ENCODE data around the gene SERPINB10.
A peak's percentile ranks its signal among the peaks of the same experiment; 100 is the strongest.

Gene SERPINB10

DNA sequence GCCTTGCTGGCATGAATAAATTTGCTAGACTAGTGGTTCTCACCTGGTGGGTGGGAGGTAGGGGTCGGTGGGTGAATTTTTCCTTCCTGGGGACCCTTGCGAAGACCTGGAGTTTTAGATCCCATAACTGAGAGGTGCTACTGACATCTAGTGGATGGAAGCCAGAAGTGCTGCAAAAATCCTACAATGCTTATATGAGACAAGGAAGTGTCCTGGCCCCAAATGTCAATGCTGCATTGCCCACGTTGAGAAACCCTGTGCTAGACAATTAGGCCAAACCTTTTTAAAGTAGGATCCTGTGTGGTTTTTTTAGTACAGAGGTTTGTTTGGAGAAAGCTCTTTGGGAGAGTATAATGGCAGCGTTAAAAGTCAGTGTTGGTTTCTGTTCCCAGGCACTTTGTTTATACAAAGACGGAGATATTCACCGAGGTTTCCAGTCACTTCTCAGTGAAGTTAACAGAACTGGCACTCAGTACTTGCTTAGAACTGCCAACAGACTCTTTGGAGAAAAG lies 71.7 kb downstream of the SERPINB10 start:
- CTCF ChIA-PET = interaction anchor here (0.7 to 2.0 kb wide), 4 partner anchors 9 to 16 kb away, joined by 3 to 11 read pairs (median 7); no protein-coding TSS in a partner anchor
- DNase-seq (ENCODE audit: low read depth, low spot score) = no peak
- peak; percentile 57 for TF ChIP-seq CTCF (IDR thresholded peaks at IDR 0.05; ENCODE audit: insufficient read depth, low read length, missing control alignments)
- POLR2A ChIA-PET = no interaction called here
- 0 out of 2 replicates have a peak overlapping the region, but pooled peaks have one; percentile 3 for H3K4me3 ChIP-seq (ENCODE audit: low read depth, low read length)

DNA sequence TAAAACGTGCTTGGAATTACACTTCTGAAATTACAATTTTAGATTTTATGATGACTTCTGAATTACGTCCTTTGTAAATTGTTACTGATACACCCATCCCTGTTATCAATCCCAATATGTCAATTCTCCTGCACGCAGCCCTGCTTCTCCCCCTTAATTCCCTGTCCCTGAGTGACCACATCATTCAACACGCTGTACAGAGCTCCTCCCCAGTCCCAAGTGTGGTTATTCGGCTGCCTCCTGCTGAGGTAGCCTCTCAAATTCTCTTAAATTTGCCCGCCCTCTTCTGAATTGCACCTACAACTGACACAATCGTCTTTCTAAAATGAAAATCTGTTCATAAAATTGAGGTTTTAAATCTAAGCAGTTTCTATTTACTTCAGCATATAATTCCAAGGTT lies 72.3 kb downstream of the SERPINB10 start:
- H3K4me3 ChIP-seq (ENCODE audit: low read depth, low read length) = no peak overlapping the region
- POLR2A ChIA-PET = no interaction called here
- no peak for DNase-seq (ENCODE audit: low read depth, low spot score)
- no peak for TF ChIP-seq CTCF (IDR thresholded peaks at IDR 0.05; ENCODE audit: insufficient read depth, low read length, missing control alignments)
- CTCF ChIA-PET = interaction anchor here (0.7 to 2.0 kb wide), 4 partner anchors 8 to 16 kb away, joined by 3 to 11 read pairs (median 7); no protein-coding TSS in a partner anchor

DNA sequence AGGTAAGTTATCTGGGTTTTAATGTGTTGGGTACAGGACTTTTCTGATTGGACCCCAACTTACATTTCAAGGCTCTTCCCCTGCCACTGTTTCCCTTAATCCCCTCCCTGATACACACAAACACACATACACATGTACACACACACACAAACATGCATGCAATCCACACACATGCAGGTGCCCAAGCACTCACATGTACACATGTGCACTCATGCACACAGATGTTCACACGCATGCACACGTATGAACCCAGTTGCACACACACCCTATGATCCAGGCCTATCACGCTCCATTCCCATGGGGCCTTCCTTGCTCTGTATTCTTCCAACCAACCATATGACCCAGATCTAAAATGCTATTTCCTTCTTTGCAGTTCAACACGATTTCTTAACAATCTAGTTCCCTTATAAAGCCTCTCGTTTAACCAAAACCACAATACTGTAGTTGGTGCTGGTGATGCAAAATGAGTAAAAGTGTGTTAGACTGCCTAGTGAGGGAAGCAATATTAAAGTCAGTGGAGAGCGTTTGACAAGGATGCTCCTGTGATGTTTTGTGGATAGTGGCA lies 73.2 kb downstream of the SERPINB10 start:
- no peak for DNase-seq (ENCODE audit: low read depth, low spot score)
- ChIA-PET CTCF (interaction anchor here (1.9 to 6.3 kb wide), 3 partner anchors 13 to 17 kb away, joined by 10 to 66 read pairs (median 11); no protein-coding TSS in a partner anchor), POLR2A (no interaction called here)
- no peak overlapping the region for H3K4me3 ChIP-seq (ENCODE audit: low read depth, low read length)
- TF ChIP-seq CTCF (IDR thresholded peaks at IDR 0.05; ENCODE audit: insufficient read depth, low read length, missing control alignments) = no peak

DNA sequence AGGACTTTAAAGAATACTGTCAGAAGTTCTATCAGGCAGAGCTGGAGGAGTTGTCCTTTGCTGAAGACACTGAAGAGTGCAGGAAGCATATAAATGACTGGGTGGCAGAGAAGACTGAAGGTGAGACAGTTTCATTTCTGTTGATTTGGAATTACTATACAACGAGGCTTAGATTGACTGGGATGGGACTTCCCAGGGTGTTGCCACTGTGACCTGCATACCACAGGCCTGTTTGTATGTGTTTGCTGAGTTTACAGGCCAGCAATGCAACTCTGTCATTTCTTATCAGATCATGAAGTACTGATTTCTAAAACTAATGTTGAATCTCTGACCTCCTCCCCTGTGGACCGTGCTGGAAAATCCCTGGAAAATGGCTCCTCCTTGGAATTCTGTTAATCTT lies 74.0 kb downstream of the SERPINB10 start:
- no peak for TF ChIP-seq CTCF (IDR thresholded peaks at IDR 0.05; ENCODE audit: insufficient read depth, low read length, missing control alignments)
- ChIA-PET POLR2A (no interaction called here), CTCF (interaction anchor here (6.3 kb wide), 1 partner anchor 12 kb away, joined by 66 read pairs; no protein-coding TSS in a partner anchor)
- H3K4me3 ChIP-seq (ENCODE audit: low read depth, low read length) = no peak overlapping the region
- DNase-seq (ENCODE audit: low read depth, low spot score) = no peak

- H3K4me3 ChIP-seq (ENCODE audit: low read depth, low read length) = no peak overlapping the region
- DNase-seq (ENCODE audit: low read depth, low spot score) = no peak
- no peak for TF ChIP-seq CTCF (IDR thresholded peaks at IDR 0.05; ENCODE audit: insufficient read depth, low read length, missing control alignments)
- CTCF ChIA-PET = interaction anchor here (6.3 kb wide), 1 partner anchor 12 kb away, joined by 66 read pairs; no protein-coding TSS in a partner anchor
- POLR2A ChIA-PET = no interaction called here
Observed at GRCh38 chr18:63982361-63982760, 74.6 kb downstream of the SERPINB10 start.
